HepG2 (cell line): ENCODE measurements around the gene TSHZ2. TPM values are rescaled to one million over a fixed set of nuclear protein-coding genes. Genes with fewer than 3 reads are reported as not detected.

Source experiments
- DBP ChIP-seq: sonication (generic); formaldehyde crosslinking; IDR thresholded peaks from 2 replicates; pipeline ENCODE4 v1.4.0; 2020; ENCODE audit warnings: missing genetic modification reagents; ENCODE audit errors: not compliant biosample characterization
- FOXK1 ChIP-seq: sonication (generic); formaldehyde crosslinking; IDR thresholded peaks from 2 replicates; pipeline ENCODE4 v1.4.0; 2020; ENCODE audit warnings: low read depth, missing genetic modification reagents, borderline replicate concordance
- KLF11 ChIP-seq: IDR thresholded peaks from 2 replicates; pipeline ENCODE4 v1.6.1; 2016; ENCODE audit warnings: missing compliant biosample characterization
- MEIS1 ChIP-seq: sonication (generic); formaldehyde crosslinking; IDR thresholded peaks from 2 replicates; pipeline ENCODE4 v1.9.0; 2021; ENCODE audit warnings: mild to moderate bottlenecking, missing genetic modification reagents, moderate library complexity, borderline replicate concordance
- MLLT10 ChIP-seq: sonication (generic); formaldehyde crosslinking; IDR thresholded peaks from 2 replicates; pipeline ENCODE4 v1.4.0; 2020; ENCODE audit warnings: missing genetic modification reagents
- SIX4 ChIP-seq: sonication (generic); formaldehyde crosslinking; IDR thresholded peaks from 2 replicates; pipeline ENCODE4 v1.4.0; 2020; ENCODE audit warnings: missing genetic modification reagents
- ZNF574 ChIP-seq: sonication (generic); formaldehyde crosslinking; IDR thresholded peaks from 2 replicates; pipeline ENCODE4 v1.4.0; 2020; ENCODE audit warnings: missing genetic modification reagents
- ZNF577 ChIP-seq: sonication (generic); formaldehyde crosslinking; IDR thresholded peaks from 2 replicates; pipeline ENCODE4 v1.4.0; 2020; ENCODE audit warnings: mild to moderate bottlenecking, low read depth, missing genetic modification reagents, borderline replicate concordance
- ZNF605 ChIP-seq: sonication (generic); formaldehyde crosslinking; IDR thresholded peaks from 2 replicates; pipeline ENCODE4 v1.8.0; 2022; ENCODE audit warnings: mild to moderate bottlenecking, missing genetic modification reagents
- ZNF615 ChIP-seq: sonication (generic); formaldehyde crosslinking; IDR thresholded peaks from 2 replicates; pipeline ENCODE4 v1.5.0; 2020; ENCODE audit warnings: mild to moderate bottlenecking, missing genetic modification reagents, borderline replicate concordance
- ZNF678 ChIP-seq: sonication (generic); formaldehyde crosslinking; IDR thresholded peaks from 2 replicates; pipeline ENCODE4 v1.4.0; 2020; ENCODE audit warnings: mild to moderate bottlenecking, missing genetic modification reagents
- ZNF7 ChIP-seq: IDR thresholded peaks from 2 replicates; pipeline ENCODE4 v1.6.1; 2016; ENCODE audit warnings: missing biosample characterization, missing genetic modification reagents
- polyA plus RNA-seq, 8 experiments: library from polyadenylated mRNA; depleted of rRNA in 3 of 8; stranded (reverse) in 7 of 8; unstranded in 1 of 8; fragments of >200 nt; fragmentation: Illumina TruSeq in 4 of 8; extraction: Trizol in 4 of 8; gene quantifications; 2 replicates each; pipeline versions ENCODE4 v1.2.1 to v1.2.3, GENCODE V29; 2011 to 2016; ENCODE audit warnings: low read depth in 4 of 8, missing spikeins in 1 of 8, mixed read lengths in 1 of 8; ENCODE audit not compliant: insufficient read depth in 1 of 8
- total RNA-seq, 5 experiments: library from RNA; depleted of rRNA; stranded (reverse); fragments of >200 nt; fragmentation: Illumina TruSeq; extraction: Trizol; gene quantifications; 2 replicates each; pipeline ENCODE4 v1.2.3, GENCODE V29; 2016; ENCODE audit warnings: low read depth in 1 of 5
- TF ChIP-seq, protein P1 (sequence below): sonication (generic); formaldehyde crosslinking; IDR thresholded peaks from 2 replicates; pipeline ENCODE4 v1.4.0; 2020; ENCODE audit warnings: mild to moderate bottlenecking, low read depth, missing genetic modification reagents
- TF ChIP-seq, protein P2 (sequence below): sonication (generic); formaldehyde crosslinking; IDR thresholded peaks from 2 replicates; pipeline ENCODE4 v1.4.0; 2020; ENCODE audit warnings: missing genetic modification reagents, borderline replicate concordance
- TF ChIP-seq, protein P3 (sequence below): sonication (generic); formaldehyde crosslinking; IDR thresholded peaks from 2 replicates; pipeline ENCODE4 v1.5.1; 2020; ENCODE audit warnings: mild to moderate bottlenecking, missing genetic modification reagents, moderate library complexity

TSHZ2 gene
- total and polyA plus RNA-seq, 2 of the 13 experiments (the other 11 are each of a cell fraction or from before 2014, with no cell fraction given) = 0.01 TPM; not detected in 1

- TF ChIP-seq, protein P1, sequence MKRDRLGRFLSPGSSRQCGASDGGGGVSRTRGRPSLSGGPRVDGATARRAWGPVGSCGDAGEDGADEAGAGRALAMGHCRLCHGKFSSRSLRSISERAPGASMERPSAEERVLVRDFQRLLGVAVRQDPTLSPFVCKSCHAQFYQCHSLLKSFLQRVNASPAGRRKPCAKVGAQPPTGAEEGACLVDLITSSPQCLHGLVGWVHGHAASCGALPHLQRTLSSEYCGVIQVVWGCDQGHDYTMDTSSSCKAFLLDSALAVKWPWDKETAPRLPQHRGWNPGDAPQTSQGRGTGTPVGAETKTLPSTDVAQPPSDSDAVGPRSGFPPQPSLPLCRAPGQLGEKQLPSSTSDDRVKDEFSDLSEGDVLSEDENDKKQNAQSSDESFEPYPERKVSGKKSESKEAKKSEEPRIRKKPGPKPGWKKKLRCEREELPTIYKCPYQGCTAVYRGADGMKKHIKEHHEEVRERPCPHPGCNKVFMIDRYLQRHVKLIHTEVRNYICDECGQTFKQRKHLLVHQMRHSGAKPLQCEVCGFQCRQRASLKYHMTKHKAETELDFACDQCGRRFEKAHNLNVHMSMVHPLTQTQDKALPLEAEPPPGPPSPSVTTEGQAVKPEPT (CRISPR knock-in tag) = no peak
- TF ChIP-seq SIX4 (CRISPR knock-in tag) (peak; percentile 74), MLLT10 (CRISPR knock-in tag) (no peak), ZNF7 (CRISPR knock-in tag) (peak; percentile 37; the same call in 1 of the 2 replicates), ZNF615 (CRISPR knock-in tag) (peak; percentile 61; the same call in 1 of the 2 replicates), MEIS1 (CRISPR knock-in tag) (no peak), FOXK1 (CRISPR knock-in tag) (peak; percentile 90), ZNF574 (CRISPR knock-in tag) (no peak), DBP (no peak), ZNF577 (CRISPR knock-in tag) (no peak), ZNF678 (no peak), KLF11 (CRISPR knock-in tag) (peak; percentile 94; the same call in 1 of the 2 replicates), ZNF605 (CRISPR knock-in tag) (no peak)
- TF ChIP-seq, protein P2, sequence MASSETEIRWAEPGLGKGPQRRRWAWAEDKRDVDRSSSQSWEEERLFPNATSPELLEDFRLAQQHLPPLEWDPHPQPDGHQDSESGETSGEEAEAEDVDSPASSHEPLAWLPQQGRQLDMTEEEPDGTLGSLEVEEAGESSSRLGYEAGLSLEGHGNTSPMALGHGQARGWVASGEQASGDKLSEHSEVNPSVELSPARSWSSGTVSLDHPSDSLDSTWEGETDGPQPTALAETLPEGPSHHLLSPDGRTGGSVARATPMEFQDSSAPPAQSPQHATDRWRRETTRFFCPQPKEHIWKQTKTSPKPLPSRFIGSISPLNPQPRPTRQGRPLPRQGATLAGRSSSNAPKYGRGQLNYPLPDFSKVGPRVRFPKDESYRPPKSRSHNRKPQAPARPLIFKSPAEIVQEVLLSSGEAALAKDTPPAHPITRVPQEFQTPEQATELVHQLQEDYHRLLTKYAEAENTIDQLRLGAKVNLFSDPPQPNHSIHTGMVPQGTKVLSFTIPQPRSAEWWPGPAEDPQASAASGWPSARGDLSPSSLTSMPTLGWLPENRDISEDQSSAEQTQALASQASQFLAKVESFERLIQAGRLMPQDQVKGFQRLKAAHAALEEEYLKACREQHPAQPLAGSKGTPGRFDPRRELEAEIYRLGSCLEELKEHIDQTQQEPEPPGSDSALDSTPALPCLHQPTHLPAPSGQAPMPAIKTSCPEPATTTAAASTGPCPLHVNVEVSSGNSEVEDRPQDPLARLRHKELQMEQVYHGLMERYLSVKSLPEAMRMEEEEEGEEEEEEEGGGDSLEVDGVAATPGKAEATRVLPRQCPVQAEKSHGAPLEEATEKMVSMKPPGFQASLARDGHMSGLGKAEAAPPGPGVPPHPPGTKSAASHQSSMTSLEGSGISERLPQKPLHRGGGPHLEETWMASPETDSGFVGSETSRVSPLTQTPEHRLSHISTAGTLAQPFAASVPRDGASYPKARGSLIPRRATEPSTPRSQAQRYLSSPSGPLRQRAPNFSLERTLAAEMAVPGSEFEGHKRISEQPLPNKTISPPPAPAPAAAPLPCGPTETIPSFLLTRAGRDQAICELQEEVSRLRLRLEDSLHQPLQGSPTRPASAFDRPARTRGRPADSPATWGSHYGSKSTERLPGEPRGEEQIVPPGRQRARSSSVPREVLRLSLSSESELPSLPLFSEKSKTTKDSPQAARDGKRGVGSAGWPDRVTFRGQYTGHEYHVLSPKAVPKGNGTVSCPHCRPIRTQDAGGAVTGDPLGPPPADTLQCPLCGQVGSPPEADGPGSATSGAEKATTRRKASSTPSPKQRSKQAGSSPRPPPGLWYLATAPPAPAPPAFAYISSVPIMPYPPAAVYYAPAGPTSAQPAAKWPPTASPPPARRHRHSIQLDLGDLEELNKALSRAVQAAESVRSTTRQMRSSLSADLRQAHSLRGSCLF (CRISPR knock-in tag) = no peak
- TF ChIP-seq, protein P3, sequence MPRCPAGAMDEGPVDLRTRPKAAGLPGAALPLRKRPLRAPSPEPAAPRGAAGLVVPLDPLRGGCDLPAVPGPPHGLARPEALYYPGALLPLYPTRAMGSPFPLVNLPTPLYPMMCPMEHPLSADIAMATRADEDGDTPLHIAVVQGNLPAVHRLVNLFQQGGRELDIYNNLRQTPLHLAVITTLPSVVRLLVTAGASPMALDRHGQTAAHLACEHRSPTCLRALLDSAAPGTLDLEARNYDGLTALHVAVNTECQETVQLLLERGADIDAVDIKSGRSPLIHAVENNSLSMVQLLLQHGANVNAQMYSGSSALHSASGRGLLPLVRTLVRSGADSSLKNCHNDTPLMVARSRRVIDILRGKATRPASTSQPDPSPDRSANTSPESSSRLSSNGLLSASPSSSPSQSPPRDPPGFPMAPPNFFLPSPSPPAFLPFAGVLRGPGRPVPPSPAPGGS (CRISPR knock-in tag) = no peak
Observed at GRCh38 chr20:53081916-53082863, 110.0 kb downstream of the TSHZ2 start (continued).
